Measurements from ENCODE around the gene BCL2L12. TPM values are rescaled to one million over a fixed set of nuclear protein-coding genes. Genes with fewer than 3 reads are reported as not detected.

The BCL2L12 gene
- total and polyA plus RNA-seq, 2 of the 13 experiments (the other 11 are each of a cell fraction or from before 2014, with no cell fraction given), result 26.8 to 40.8 TPM

GRCh38 chr19:49677231-49677900 lies 11.6 kb downstream of the BCL2L12 start, which contains the start of gene PRMT1 (continued):
- TF ChIP-seq TFE3 (CRISPR knock-in tag; IDR thresholded peaks at IDR 0.05) (0 out of 2 replicates have a peak, but pooled peaks have one; percentile 32), NAIF1 (CRISPR knock-in tag; IDR thresholded peaks at IDR 0.05; ENCODE audit: borderline replicate concordance) (no peak), DZIP1 (CRISPR knock-in tag; IDR thresholded peaks at IDR 0.05) (peak; percentile 69; the same call in 1 of the 2 replicates), ZNF605 (CRISPR knock-in tag; IDR thresholded peaks at IDR 0.05) (peak; percentile 29; the same call in 1 of the 2 replicates), ZNF792 (CRISPR knock-in tag; IDR thresholded peaks at IDR 0.05) (no peak; the same call in none of the 2 replicates), ZNF235 (CRISPR knock-in tag; IDR thresholded peaks at IDR 0.05; ENCODE audit: borderline replicate concordance) (peak; percentile 80; the same call in 1 of the 2 replicates), ZNF138 (CRISPR knock-in tag; IDR thresholded peaks at IDR 0.05; ENCODE audit: low read depth) (no peak), ZNF766 (CRISPR knock-in tag; IDR thresholded peaks at IDR 0.05; ENCODE audit: borderline replicate concordance) (peak; percentile 83; the same call in 1 of the 2 replicates), ZSCAN31 (CRISPR knock-in tag; IDR thresholded peaks at IDR 0.05; ENCODE audit: low read depth) (0 out of 2 replicates have a peak, but pooled peaks have one; percentile 68), ZNF362 (CRISPR knock-in tag; IDR thresholded peaks at IDR 0.05; ENCODE audit: borderline replicate concordance) (no peak), IRF2 (CRISPR knock-in tag; IDR thresholded peaks at IDR 0.05) (peak; percentile 33; the same call in 1 of the 2 replicates), GATAD2A (CRISPR knock-in tag; IDR thresholded peaks at IDR 0.05) (0 out of 2 replicates have a peak, but pooled peaks have one; percentile 27), POGK (CRISPR knock-in tag; conservative IDR thresholded peaks at IDR 0.05) (peak; percentile 52; the same call in 1 of the 2 replicates), PREB (CRISPR knock-in tag; IDR thresholded peaks at IDR 0.05) (no peak), GATA4 (IDR thresholded peaks at IDR 0.05; ENCODE audit: borderline replicate concordance, low read depth) (peak; percentile 80; the same call in 1 of the 2 replicates), THAP8 (CRISPR knock-in tag; IDR thresholded peaks at IDR 0.05; ENCODE audit: borderline replicate concordance) (0 out of 2 replicates have a peak, but pooled peaks have one; percentile 65), HOXA7 (CRISPR knock-in tag; IDR thresholded peaks at IDR 0.05) (no peak), ARNT2 (CRISPR knock-in tag; IDR thresholded peaks at IDR 0.05; ENCODE audit: low read depth) (peak; percentile 81; the same call in 1 of the 2 replicates), RBFOX2 (IDR thresholded peaks at IDR 0.05; ENCODE audit: low read depth, low read length) (peak; percentile 97), U2AF2 (IDR thresholded peaks at IDR 0.05; ENCODE audit: low read depth, low read length) (no peak)

All from HepG2 (cell line).